PC-9 (cell line): ENCODE results near the gene IFNA5. TPM values are rescaled to one million over a fixed set of nuclear protein-coding genes. Genes with fewer than 3 reads are reported as not detected.

Source experiments
- Bru-seq: library from RNA; stranded (reverse); fragments of 400-500 nt; gene quantifications from one replicate; lab custom pipeline; 2021; lab: Mats Ljungman, UMichigan
- BruChase-seq, 2 experiments: library from RNA; stranded (reverse); fragments of 400-500 nt; gene quantifications; one replicate each; lab custom pipeline; 2021; lab: Mats Ljungman, UMichigan
- BruUV-seq: library from RNA; stranded (reverse); fragments of 400-500 nt; replicated peaks from 2 replicates; lab custom pipeline; 2021; lab: Mats Ljungman, UMichigan
- CTCF ChIA-PET: fragments of 300-600 bp; sonication (Branson Sonifier 250); formaldehyde crosslinking; loops from one replicate; lab custom pipeline; 2022; ENCODE audit warnings: antibody characterized with exemption; lab: Charles Lee
- POLR2A ChIA-PET: fragments of 300-600 bp; sonication (Branson Sonifier 250); formaldehyde crosslinking; loops from one replicate; lab custom pipeline; 2022; ENCODE audit warnings: antibody characterized with exemption; ENCODE audit not compliant: unreplicated experiment; lab: Charles Lee
- DNase-seq, 2 experiments: peaks; one replicate each; pipeline versions ENCODE4 v3.0.0 to v3.0.0-alpha.2; 2015 to 2022; ENCODE audit warnings: mixed read lengths in 1 of 2
- H2AFZ ChIP-seq: fragments of 200-600 bp; sonication (generic); 2 replicates; pipeline ENCODE4 v1.8.1; 2017; ENCODE audit warnings: antibody characterized with exemption
- H3F3A ChIP-seq: fragments of 200-600 bp; sonication (generic); 2 replicates; pipeline ENCODE4 v1.8.1; 2017; ENCODE audit warnings: antibody characterized with exemption, mild to moderate bottlenecking, low read depth; ENCODE audit not compliant: insufficient read depth
- H3K27ac ChIP-seq: fragments of 200-600 bp; sonication (generic); 2 replicates; pipeline ENCODE4 v1.6.1; 2016; ENCODE audit warnings: mixed run types
- H3K27me3 ChIP-seq: fragments of 200-600 bp; sonication (generic); 2 replicates; pipeline ENCODE4 v1.6.1; 2016; ENCODE audit warnings: low read depth, mixed run types; ENCODE audit not compliant: insufficient read depth
- H3K36me3 ChIP-seq: fragments of 200-600 bp; sonication (generic); 2 replicates; pipeline ENCODE4 v1.6.1; 2016; ENCODE audit warnings: low read depth, mixed run types
- H3K4me1 ChIP-seq: fragments of 200-600 bp; sonication (generic); replicated peaks from 2 replicates; pipeline ENCODE4 v1.6.1; 2016; ENCODE audit warnings: mixed run types; ENCODE audit not compliant: insufficient read depth
- H3K4me2 ChIP-seq: fragments of 200-600 bp; sonication (generic); 2 replicates; pipeline ENCODE4 v1.6.1; 2017; ENCODE audit warnings: mixed run types
- H3K4me3 ChIP-seq: fragments of 200-600 bp; sonication (generic); 2 replicates; pipeline ENCODE4 v1.6.1; 2016; ENCODE audit warnings: mixed run types
- H3K79me2 ChIP-seq: fragments of 200-600 bp; sonication (generic); 2 replicates; pipeline ENCODE4 v1.6.1; 2017; ENCODE audit warnings: low read depth, mixed run types
- H3K9me2 ChIP-seq: fragments of 200-600 bp; sonication (generic); 2 replicates; pipeline ENCODE4 v1.8.1; 2017; ENCODE audit warnings: mild to moderate bottlenecking; ENCODE audit not compliant: insufficient read depth
- H3K9me3 ChIP-seq: fragments of 200-600 bp; sonication (generic); 2 replicates; pipeline ENCODE4 v1.8.1; 2016; ENCODE audit warnings: low read depth; ENCODE audit not compliant: insufficient read depth
- H4K20me1 ChIP-seq: fragments of 200-600 bp; sonication (generic); 2 replicates; pipeline ENCODE4 v1.8.1; 2017; ENCODE audit not compliant: insufficient read depth
- EZH2 ChIP-seq: fragments of 200-600 bp; sonication (generic); IDR thresholded peaks from 2 replicates; pipeline ENCODE4 v1.8.0; 2017; ENCODE audit warnings: antibody characterized with exemption, low read depth
- intact Hi-C: fragments of 100-400 bp; cut with micrococcal nuclease; formaldehyde crosslinking; loops from one replicate; pipeline ENCODE4 v1.10.0; 2022; ENCODE audit not compliant: unreplicated experiment
- long read RNA-seq: library from polyadenylated mRNA; stranded (forward); transcript quantifications from one replicate; pipeline ENCODE4 v2.0.0, GENCODE V29; 2022
- total RNA-seq: library from RNA; stranded (reverse); gene quantifications from 2 replicates; pipeline ENCODE4 v1.2.3, GENCODE V29; 2021
- TF ChIP-seq, protein P1 (sequence below): fragments of 200-600 bp; sonication (generic); conservative IDR thresholded peaks from 2 replicates; pipeline ENCODE4 v1.6.1; 2017; ENCODE audit warnings: mixed run types, antibody characterized with exemption, mild to moderate bottlenecking, moderate library complexity

IFNA5 gene
- total RNA-seq: not detected in 2 replicates
- Bru-seq, nascent RNA: percentile 44 among the genes with signal in this experiment
- percentile 54 among the genes with signal in this experiment for BruChase-seq, experiment 1, labeled RNA remaining after a 2-hour chase
- BruChase-seq, experiment 2, labeled RNA remaining after a 6-hour chase: not detected
- long read RNA-seq: 0 reads

DNA sequence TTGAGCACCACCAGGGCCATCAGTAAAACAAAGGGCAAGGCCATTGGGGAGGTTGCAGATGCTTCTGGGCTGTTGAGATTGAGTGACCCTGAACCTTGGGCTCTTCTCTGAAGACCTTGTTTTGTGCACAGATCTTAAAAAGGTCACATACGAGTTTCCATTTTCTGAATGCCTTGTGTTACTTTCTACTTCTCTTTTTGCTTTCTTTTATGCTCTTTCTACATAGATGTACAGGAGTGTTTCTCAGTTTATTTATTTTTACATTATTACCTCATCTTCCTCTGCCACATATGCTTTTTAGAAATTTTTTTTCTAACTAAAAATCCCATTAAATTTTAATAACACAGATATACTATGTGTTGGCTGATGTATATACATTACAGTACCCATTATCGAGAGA, at the start of gene IFNA5:
Gene IFNA5, minus strand, starts transcription at position 101 of the 400 bp plus-strand sequence. Its CDS starts 57 bp downstream, at position 44.
- DNase-seq: no peak
- H3K4me2 ChIP-seq: no peak within 1 kb of the TSS
- TF ChIP-seq, protein P1, sequence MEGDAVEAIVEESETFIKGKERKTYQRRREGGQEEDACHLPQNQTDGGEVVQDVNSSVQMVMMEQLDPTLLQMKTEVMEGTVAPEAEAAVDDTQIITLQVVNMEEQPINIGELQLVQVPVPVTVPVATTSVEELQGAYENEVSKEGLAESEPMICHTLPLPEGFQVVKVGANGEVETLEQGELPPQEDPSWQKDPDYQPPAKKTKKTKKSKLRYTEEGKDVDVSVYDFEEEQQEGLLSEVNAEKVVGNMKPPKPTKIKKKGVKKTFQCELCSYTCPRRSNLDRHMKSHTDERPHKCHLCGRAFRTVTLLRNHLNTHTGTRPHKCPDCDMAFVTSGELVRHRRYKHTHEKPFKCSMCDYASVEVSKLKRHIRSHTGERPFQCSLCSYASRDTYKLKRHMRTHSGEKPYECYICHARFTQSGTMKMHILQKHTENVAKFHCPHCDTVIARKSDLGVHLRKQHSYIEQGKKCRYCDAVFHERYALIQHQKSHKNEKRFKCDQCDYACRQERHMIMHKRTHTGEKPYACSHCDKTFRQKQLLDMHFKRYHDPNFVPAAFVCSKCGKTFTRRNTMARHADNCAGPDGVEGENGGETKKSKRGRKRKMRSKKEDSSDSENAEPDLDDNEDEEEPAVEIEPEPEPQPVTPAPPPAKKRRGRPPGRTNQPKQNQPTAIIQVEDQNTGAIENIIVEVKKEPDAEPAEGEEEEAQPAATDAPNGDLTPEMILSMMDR: no peak
- no peak for TF ChIP-seq EZH2
- no peaks in the 10 kb centered on the region for H3K36me3 ChIP-seq
- H3F3A ChIP-seq: no peaks in the 10 kb centered on the region
- H2AFZ ChIP-seq: no peak within 1 kb of the TSS
- CTCF ChIA-PET: no interaction called here
- no peaks in the 10 kb centered on the region for H3K9me3 ChIP-seq
- no peaks in the 10 kb centered on the region for H3K4me1 ChIP-seq
- H3K27me3 ChIP-seq: no peaks in the 10 kb centered on the region
- no TSS peak for BruUV-seq
- H3K27ac ChIP-seq: no peak within 1 kb of the TSS
- no peak within 1 kb of the TSS for H3K4me3 ChIP-seq
- H4K20me1 ChIP-seq: no peaks in the 10 kb centered on the region
- no peaks in the 10 kb centered on the region for H3K9me2 ChIP-seq
- H3K79me2 ChIP-seq: no peaks in the 10 kb centered on the region
- intact Hi-C loops: no loop called here
- POLR2A ChIA-PET: no interaction called here

DNA sequence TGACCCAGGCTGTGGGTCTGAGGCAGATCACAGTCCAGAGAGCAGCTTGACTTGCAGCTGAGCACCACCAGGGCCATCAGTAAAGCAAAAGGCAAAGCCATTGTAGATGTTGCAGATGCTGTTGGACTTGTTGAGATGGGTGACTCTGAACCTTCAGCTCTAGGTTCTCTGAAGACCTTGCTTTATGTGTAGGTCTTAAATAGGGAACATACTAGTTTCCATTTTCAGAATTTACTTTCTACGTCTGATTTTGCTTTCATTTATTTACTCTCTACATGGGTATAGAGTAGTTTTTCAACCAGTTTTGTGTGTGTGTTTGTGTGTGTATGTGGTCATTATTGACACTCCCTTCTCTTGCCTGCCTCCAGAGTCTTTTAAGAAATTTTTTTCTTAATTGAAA, 45.7 kb upstream of the IFNA5 start, which contains the start of gene IFNA6:
Gene IFNA6, minus strand, starts transcription at position 101 of the 400 bp plus-strand sequence. Its CDS starts 0 bp downstream, at position 101.
- no TSS peak for BruUV-seq
- Histone ChIP-seq H2AFZ (no peak within 1 kb of the TSS), H3K9me2 (no peaks in the 10 kb centered on the region), H3K27ac (no peak within 1 kb of the TSS), H4K20me1 (no peaks in the 10 kb centered on the region), H3F3A (no peaks in the 10 kb centered on the region), H3K4me3 (no peak within 1 kb of the TSS), H3K4me1 (no peaks in the 10 kb centered on the region), H3K9me3 (no peaks in the 10 kb centered on the region), H3K27me3 (no peaks in the 10 kb centered on the region), H3K4me2 (no peak within 1 kb of the TSS), H3K79me2 (no peaks in the 10 kb centered on the region), H3K36me3 (no peaks in the 10 kb centered on the region)
- DNase-seq: no peak
- POLR2A ChIA-PET: no interaction called here
- CTCF ChIA-PET: no interaction called here
- TF ChIP-seq, protein P1: no peak
- TF ChIP-seq EZH2: no peak
- intact Hi-C loops: no loop called here

DNA sequence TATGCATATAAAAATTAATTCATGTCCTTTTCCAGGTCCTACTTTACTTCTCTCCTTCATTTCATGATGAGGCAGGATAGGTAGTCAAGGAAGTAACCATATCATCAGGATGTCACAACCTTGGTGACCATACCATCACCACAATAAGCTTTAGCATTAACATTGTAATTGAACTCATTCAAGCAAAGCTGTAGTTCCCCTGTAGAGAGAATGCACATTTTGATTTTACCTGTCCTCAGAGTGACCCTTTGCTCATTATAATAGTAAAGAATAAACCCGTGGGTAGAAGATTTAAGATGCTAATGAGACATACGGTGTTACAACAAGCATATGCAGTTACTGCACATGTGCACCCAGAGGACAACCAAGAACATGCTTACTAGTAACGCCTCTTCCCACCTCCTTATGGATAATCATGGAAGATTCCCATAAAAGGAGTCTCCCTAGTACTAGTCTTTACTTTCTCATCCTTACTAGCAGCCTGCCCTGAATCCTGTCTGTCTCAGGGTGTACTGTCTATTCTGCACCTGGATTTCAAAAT, 43.4 kb upstream of the IFNA5 start:
- Histone ChIP-seq H3K9me2 (no peaks in the 10 kb centered on the region), H3F3A (no peaks in the 10 kb centered on the region), H4K20me1 (no peaks in the 10 kb centered on the region), H3K27me3 (no peaks in the 10 kb centered on the region), H3K9me3 (no peaks in the 10 kb centered on the region), H3K4me2 (no peak overlapping the region), H3K4me1 (no peaks in the 10 kb centered on the region), H3K27ac (no peak overlapping the region), H3K36me3 (no peaks in the 10 kb centered on the region), H3K4me3 (no peak overlapping the region), H3K79me2 (no peaks in the 10 kb centered on the region), H2AFZ (no peak overlapping the region)
- no TSS peak for BruUV-seq
- intact Hi-C loops: no loop called here
- ChIA-PET CTCF (no interaction called here), POLR2A (no interaction called here)
- no peak for DNase-seq
- TF ChIP-seq EZH2: no peak
- TF ChIP-seq, protein P1: no peak
